ENCODE measurements around the gene ADAMTSL5.
"Not testable (repeated sequence)": the region's sequence is repeated elsewhere in the genome, so short reads cannot be mapped to it uniquely, and the experiment has no call there.

GRCh38 chr19:1477056-1477455 is 35.8 kb downstream of the ADAMTSL5 start:
- TF ChIP-seq CTCF, POLR2A (IDR thresholded peaks at IDR 0.05): not testable (repeated sequence)
